Nucleus accumbens (tissue), 56 donors: Measurements from ENCODE around the gene ATAD3B.
"Not testable (repeated sequence)": the region's sequence is repeated elsewhere in the genome, so short reads cannot be mapped to it uniquely, and the experiment has no call there.

Source experiments
- DNase-seq, 56 donors: peaks; one replicate each; lab custom pipeline; 2025; lab: John Stamatoyannopoulos, UW

The ATAD3B gene

GRCh38 chr1:1527092-1527816 lies 55.7 kb downstream of the ATAD3B start:
- DNase-seq: no peak

- DNase-seq: no peak
Measured at GRCh38 chr1:1528301-1529267, 57.0 kb downstream of the ATAD3B start.

GRCh38 chr1:1529321-1529720 lies 57.8 kb downstream of the ATAD3B start:
- DNase-seq: no peak

GRCh38 chr1:1529936-1530335 lies 58.4 kb downstream of the ATAD3B start:
- DNase-seq: no peak

- DNase-seq: no peak
Measured at GRCh38 chr1:1531947-1532346, 60.4 kb downstream of the ATAD3B start.

- DNase-seq: not testable (repeated sequence)
Measured at GRCh38 chr1:1533176-1533893, 61.8 kb downstream of the ATAD3B start.

- DNase-seq: not testable (repeated sequence)
Measured at GRCh38 chr1:1533894-1534291, 62.3 kb downstream of the ATAD3B start.

GRCh38 chr1:1534401-1535154 lies 63.0 kb downstream of the ATAD3B start:
- no peak for DNase-seq

- DNase-seq: no peak
Measured at GRCh38 chr1:1535201-1536018, 63.8 kb downstream of the ATAD3B start.

GRCh38 chr1:1536019-1536937 lies 64.7 kb downstream of the ATAD3B start:
- peak in 27 of 56 donors; percentile 7 to 71 (median 41) for DNase-seq

- DNase-seq: peak in 1 of 56 donors; percentile 7
Measured at GRCh38 chr1:1536938-1537546, 65.5 kb downstream of the ATAD3B start.

GRCh38 chr1:1537626-1538250 lies 66.2 kb downstream of the ATAD3B start:
- no peak for DNase-seq

GRCh38 chr1:1538334-1538733 lies 66.8 kb downstream of the ATAD3B start:
- no peak for DNase-seq

GRCh38 chr1:1538989-1539309 lies 67.4 kb downstream of the ATAD3B start:
- no peak for DNase-seq

GRCh38 chr1:1539310-1540089 lies 67.9 kb downstream of the ATAD3B start:
- peak in 6 of 56 donors; percentile 10 to 43 (median 22) for DNase-seq

- DNase-seq: peak in 53 of 56 donors; percentile 5 to 90 (median 59)
Measured at GRCh38 chr1:1540090-1540817, 68.7 kb downstream of the ATAD3B start, which contains the start of gene TMEM240. Gene TMEM240, minus strand, starts transcription at chr1:1540624. Its CDS starts 278 bp downstream, at chr1:1540346.
